ENCODE data around the gene ACTA2.

- TF ChIP-seq CTCF (IDR thresholded peaks at IDR 0.05) = no peak
- no peak for TF ChIP-seq EZH2 (IDR thresholded peaks at IDR 0.05)
Observed at GRCh38 chr10:88913788-88914187, 38.8 kb downstream of the ACTA2 start.
